NCI-H1417 treated with DMSO at 0.1 percent for 48 hours (cell line): Measurements from ENCODE around the gene HOXB7.

Source experiments
- DNase-seq: peaks from one replicate; lab custom pipeline; 2025; lab: John Stamatoyannopoulos, UW

HOXB7 gene

DNA sequence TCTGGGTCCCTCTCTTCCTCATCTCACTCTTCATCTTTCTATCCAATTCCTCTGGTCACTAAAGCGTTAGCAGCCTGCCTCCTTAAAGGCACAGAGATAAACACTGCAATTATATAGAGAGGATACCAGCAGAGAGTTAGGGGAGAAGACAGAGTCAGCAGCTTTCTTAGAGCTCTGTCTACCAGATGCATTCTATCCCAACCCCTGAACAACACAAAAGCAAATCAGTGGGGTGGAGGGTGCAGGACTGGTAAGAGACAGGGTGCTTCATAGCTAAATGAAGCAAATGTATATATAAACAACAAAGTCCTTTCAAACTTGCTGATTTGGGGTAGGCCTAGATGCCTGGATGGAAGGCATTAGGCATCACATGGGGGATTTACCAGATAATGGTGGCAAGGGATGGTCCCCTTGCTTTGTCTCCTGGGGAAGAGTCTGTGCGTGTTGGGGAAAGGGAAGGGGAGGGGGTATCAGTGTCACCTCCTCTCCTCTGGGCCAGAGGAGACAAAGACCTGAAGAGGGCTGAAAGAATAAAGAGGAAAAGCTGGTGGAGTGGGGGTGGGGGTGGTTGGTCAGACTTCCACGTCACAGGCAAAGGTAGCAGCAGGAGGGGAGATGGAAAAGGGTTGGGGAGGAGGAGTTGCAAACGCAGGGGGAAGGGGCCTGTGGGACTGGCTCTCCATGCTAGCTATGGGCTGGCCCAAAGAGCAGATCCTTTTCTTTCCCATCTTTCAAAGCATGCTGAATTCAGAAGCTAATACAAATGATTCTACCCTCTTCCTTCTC lies 44.7 kb downstream of the HOXB7 start:
- no peak for DNase-seq

DNA sequence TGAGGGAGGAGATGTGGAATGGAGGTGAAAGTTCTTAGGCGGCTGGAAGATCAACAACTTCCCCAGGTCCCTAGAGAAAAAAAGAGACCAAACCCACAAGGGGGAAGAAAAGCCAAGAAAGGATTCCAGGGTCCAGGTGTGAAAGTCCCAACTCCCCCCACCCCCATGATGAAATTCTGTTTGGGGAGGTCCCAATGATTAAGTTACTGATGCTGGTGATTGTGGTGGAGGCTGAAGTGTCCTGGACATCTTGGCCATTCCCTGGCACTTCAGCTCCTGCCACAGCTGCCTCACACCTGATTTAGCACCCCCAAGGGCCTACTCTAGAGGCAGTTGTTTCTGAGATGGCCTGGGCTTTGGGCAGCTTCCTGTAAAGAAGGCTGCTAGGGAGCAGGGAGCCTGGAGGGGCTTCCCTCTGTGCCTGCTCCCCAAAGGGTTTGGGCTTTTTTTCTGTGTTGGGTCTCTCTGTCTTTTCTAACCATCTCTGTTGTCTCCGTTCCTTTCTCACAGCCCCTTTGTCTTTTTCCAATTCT lies 45.7 kb downstream of the HOXB7 start:
- no peak for DNase-seq

- DNase-seq: no peak
Measured at GRCh38 chr17:48564188-48565021, 46.4 kb downstream of the HOXB7 start.

DNA sequence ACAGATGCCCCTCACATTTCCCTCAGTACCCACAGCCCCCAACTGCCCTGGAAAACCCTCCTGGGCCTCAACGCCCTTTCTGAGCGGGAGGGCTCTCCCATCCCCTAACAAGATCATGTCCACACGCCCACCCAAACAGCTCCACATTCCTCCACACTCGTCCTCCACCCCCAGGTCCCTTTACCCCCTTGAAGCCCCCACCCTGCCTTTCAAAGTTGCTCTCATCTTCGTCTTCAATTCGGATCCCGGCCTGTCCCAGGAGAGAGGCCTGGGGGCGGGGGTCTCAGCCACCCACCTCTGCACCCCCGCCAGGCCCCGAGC lies 47.0 kb downstream of the HOXB7 start:
- no peak for DNase-seq

DNA sequence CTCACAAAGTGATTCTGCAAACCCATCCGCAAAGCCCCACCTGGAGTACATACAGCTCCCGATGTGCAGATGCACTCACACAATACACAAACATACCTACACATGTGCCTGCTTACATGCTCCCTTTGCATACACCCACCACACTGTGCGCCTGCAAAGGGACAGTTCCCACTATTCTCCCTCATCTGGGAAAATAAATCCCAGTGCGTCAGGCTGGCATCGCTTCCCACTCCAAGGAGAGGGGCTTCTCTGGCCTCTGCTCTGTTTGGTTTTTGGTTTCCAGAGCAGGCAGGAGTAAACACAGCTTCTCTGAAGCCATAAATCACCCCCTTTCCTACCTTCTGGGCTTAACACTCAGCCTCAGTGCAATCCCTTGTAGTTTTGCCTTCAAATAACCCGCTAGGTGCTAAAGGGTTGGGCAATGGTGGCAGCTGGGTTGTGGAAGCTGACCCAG lies 47.4 kb downstream of the HOXB7 start:
- no peak for DNase-seq

GRCh38 chr17:48562934-48563333 lies 47.9 kb downstream of the HOXB7 start:
- no peak for DNase-seq

DNA sequence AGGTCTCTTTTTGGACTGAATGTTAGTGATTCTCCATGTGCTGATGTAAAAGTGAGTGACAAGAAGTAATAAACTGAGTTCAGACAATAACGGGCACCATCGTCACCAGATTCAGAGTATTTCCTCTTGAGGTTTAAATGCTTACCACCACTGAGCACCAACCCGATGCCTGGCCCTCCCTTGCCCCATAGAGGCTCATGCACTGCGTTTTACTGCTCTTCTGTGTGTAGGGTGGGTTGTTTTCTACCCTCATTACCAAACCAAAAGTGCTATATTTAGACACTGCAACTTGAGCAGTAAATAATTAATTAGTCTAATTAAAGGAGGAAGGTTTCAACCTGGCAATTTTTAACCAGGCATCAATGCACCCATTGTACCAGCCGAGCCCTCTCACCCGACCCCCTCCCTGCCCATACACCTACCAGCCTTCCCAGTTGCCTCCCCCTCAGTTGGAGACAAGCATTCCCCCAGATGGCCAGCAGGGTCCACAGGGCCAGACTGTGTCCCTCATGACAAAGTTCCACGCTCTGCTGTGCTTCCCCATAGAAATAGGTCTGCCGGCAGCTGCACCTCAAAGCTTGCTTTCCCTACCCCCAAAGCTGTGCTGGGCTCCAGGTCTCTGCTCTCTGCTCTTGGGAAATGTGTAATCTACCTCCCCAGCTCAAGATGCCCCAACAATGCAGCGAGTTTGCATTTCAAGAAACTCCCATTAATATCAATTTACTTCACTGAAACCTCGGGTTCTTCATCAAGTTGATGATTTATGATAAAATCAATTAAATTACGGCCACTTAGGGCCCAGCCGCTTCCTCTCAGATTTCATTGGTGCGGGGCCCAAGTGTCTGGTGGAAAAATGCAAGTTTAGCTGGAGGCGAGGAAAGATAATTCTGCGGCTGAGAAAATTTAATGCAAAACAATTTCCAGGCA lies 48.7 kb downstream of the HOXB7 start:
- no peak for DNase-seq

DNA sequence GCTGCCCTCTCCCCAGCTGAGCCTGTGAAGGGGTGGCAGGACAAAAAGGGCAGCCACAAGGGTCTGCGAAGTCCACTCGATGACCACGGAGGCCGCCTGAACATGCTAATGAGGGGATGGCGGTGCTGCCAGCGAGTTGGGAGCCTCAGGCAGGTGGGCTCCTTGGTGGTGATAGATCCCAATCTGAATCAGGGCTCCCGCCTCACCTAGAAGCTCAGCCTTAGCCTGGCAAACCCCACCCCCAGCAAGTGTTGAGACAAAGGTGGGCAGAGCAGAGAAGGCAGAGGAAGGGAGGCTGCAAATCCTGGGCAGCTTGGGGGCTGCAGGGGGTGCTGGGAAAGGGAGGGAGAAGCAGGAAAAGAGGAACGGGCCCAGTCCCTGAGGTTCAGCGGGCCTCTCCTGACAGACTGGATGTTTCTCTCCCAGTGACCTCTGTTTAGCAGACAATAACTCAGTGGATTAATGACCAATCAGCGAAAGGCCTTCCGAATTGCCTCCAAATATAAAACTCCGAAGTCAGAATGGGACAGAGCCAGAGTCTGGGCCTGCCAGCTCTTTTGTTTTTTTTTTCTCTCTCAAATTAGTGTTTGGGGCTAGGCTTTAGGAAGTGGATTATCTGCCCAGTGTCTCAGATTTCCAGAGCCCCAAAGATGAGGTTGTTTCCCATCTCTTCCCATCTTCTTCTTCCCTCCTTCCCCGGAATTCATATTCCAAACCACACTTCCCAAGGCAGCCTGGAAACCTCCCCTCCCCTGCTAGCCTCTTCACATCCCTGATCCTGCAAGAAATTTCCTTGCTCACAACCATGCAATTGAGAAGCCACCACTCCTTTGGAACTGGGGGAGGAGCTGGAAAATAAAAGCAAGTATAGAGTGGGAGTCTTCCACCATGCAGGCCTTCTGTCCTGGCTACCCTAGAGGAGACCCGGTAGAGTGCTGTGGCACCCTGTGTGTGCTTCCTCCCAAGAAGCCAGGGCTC lies 50.7 kb downstream of the HOXB7 start:
- DNase-seq: no peak

GRCh38 chr17:48559122-48559839 lies 51.5 kb downstream of the HOXB7 start:
- no peak for DNase-seq

- no peak for DNase-seq
Measured at GRCh38 chr17:48558831-48559121, 52.0 kb downstream of the HOXB7 start.

DNA sequence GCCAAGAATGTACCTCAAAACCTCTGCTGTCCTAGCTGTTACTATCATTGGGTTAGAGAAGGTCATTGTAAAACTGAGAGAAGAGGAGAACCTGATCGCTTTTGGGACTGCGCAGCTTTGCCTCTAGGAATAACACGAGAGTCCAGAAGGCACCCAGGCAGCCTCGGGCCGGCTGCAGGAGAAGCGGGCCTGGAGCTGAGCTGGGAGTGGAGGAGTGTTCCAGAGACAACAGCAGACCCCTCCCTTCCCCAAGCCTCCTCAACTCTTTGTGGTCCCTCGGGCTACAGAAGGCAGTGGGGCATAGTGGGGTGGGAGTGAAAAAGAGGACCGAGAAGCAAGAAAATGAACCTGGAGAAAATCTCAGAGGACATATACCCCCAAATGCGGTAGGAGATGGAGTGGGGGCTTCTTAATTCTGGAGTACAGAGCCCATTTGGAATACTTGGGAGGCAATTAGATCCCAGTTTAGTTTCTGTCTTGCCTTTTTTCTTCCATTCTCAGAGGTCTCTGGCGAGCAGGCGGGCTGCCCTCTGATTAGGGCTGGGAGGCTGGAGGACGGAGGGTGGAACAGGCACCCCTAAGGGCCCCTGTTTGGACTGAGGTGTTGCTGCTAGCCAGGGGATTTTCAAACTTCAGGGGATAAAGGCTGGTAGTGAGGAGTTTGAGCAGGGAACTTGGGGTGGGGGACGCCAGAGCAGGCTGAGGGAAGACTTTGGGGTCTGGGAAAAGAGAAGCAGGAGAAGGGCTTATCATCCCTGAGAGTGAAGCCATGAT lies 52.6 kb downstream of the HOXB7 start:
- DNase-seq: no peak
